Measurements from ENCODE around the gene GLRX3. TPM values are rescaled to one million over a fixed set of nuclear protein-coding genes. Genes with fewer than 3 reads are reported as not detected.
A peak's percentile ranks its signal among the peaks of the same experiment; 100 is the strongest.

The GLRX3 gene
- total RNA-seq, 4 donors from 2014 or later: 42.3 to 103 (median 48.6) TPM

GRCh38 chr10:130190737-130191115 is 54.5 kb downstream of the GLRX3 start:
- peaks cover 11% of the 10 kb centered on the region for H3K27me3 ChIP-seq
- peaks cover 0 to 24% of the 10 kb centered on the region in 2 donors for H3K36me3 ChIP-seq
- TF ChIP-seq CTCF (IDR thresholded peaks at IDR 0.05): no peak
- TF ChIP-seq POLR2AphosphoS5 (IDR thresholded peaks at IDR 0.05): no peak
- no peak for TF ChIP-seq EP300 (IDR thresholded peaks at IDR 0.05)
- TF ChIP-seq POLR2A (IDR thresholded peaks at IDR 0.05): no peak
- H3K4me1 ChIP-seq: peaks cover 0 to 16% (median 5%) of the 10 kb centered on the region in 3 donors
- H3K27ac ChIP-seq: peak overlapping the region in 1 of 4 donors; percentile 33
- peak overlapping the region; percentile 33 to 68 for H3K4me3 ChIP-seq
- no peaks in the 10 kb centered on the region for H3K9me3 ChIP-seq
- ATAC-seq: no peak
- 25% methylated on average over 9 of the region's 25 CpGs; no CpG with 5 or more reads in 1 of the 2 donors for WGBS, 2 donors (ENCODE audit: low coverage in 1 of 2)

GRCh38 chr10:130191380-130191779 is 55.2 kb downstream of the GLRX3 start:
- Histone ChIP-seq H3K36me3 (peaks cover 0 to 17% of the 10 kb centered on the region in 2 donors), H3K9me3 (no peaks in the 10 kb centered on the region), H3K4me1 (peaks cover 0 to 16% (median 5%) of the 10 kb centered on the region in 3 donors), H3K27me3 (peaks cover 11% of the 10 kb centered on the region), H3K27ac (no peak overlapping the region), H3K4me3 (no peak overlapping the region)
- no peak for ATAC-seq
- WGBS, 2 donors (ENCODE audit: low coverage in 1 of 2): 79 to 97% methylated on average over 6 to 7 of the region's 22 CpGs
- TF ChIP-seq POLR2A (IDR thresholded peaks at IDR 0.05) (no peak), CTCF (IDR thresholded peaks at IDR 0.05) (no peak), EP300 (IDR thresholded peaks at IDR 0.05) (no peak)

GRCh38 chr10:130192276-130192848 is 56.2 kb downstream of the GLRX3 start:
- H3K9me3 ChIP-seq: no peaks in the 10 kb centered on the region
- H3K4me3 ChIP-seq: no peak overlapping the region
- H3K27ac ChIP-seq: no peak overlapping the region
- peaks cover 0 to 8% of the 10 kb centered on the region in 2 donors for H3K36me3 ChIP-seq
- peaks cover 0 to 16% (median 5%) of the 10 kb centered on the region in 3 donors for H3K4me1 ChIP-seq
- H3K27me3 ChIP-seq: peaks cover 16% of the 10 kb centered on the region
- 100% methylated on average over 2 of the region's 10 CpGs; no CpG with 5 or more reads in 1 of the 2 donors for WGBS, 2 donors (ENCODE audit: low coverage in 1 of 2)
- ATAC-seq: no peak
- TF ChIP-seq POLR2A (IDR thresholded peaks at IDR 0.05) (no peak), POLR2AphosphoS5 (IDR thresholded peaks at IDR 0.05) (no peak), EP300 (IDR thresholded peaks at IDR 0.05) (no peak), CTCF (IDR thresholded peaks at IDR 0.05) (no peak)

GRCh38 chr10:130193033-130193432 is 56.8 kb downstream of the GLRX3 start:
- ATAC-seq: no peak
- no peaks in the 10 kb centered on the region for H3K9me3 ChIP-seq
- peaks cover 0 to 16% (median 5%) of the 10 kb centered on the region in 3 donors for H3K4me1 ChIP-seq
- H3K27me3 ChIP-seq: peaks cover 16% of the 10 kb centered on the region
- H3K27ac ChIP-seq: no peak overlapping the region
- H3K36me3 ChIP-seq: peaks cover 0 to under 1% of the 10 kb centered on the region in 2 donors
- WGBS, 2 donors (ENCODE audit: low coverage in 1 of 2): 83 to 93% methylated on average over 2 of the region's 5 CpGs
- no peak overlapping the region for H3K4me3 ChIP-seq
- no peak for TF ChIP-seq EP300 (IDR thresholded peaks at IDR 0.05)
- no peak for TF ChIP-seq POLR2AphosphoS5 (IDR thresholded peaks at IDR 0.05)
- no peak for TF ChIP-seq CTCF (IDR thresholded peaks at IDR 0.05)
- no peak for TF ChIP-seq POLR2A (IDR thresholded peaks at IDR 0.05)
